MCF 10A (cell line): ENCODE measurements around the gene MYH6. TPM values are rescaled to one million over a fixed set of nuclear protein-coding genes. Genes with fewer than 3 reads are reported as not detected.

Experiments used
- BruUV-seq: library from RNA; stranded (reverse); fragments of 400-500 nt; replicated peaks from 2 replicates; lab custom pipeline; 2021; lab: Mats Ljungman, UMichigan
- CTCF ChIA-PET: fragments of 300-600 bp; sonication (Branson Sonifier 250); formaldehyde crosslinking; extraction: SDS; loops from one replicate; lab custom pipeline; 2021; ENCODE audit warnings: antibody characterized with exemption, inconsistent platforms; lab: Yijun Ruan, JAX
- POLR2A ChIA-PET: fragments of 300-600, 350-650 bp; sonication (Branson Sonifier 250); formaldehyde crosslinking; extraction: SDS; loops from one replicate; lab custom pipeline; 2020; ENCODE audit warnings: antibody characterized with exemption, inconsistent platforms; lab: Yijun Ruan, JAX
- DNase-seq: peaks from one replicate; pipeline ENCODE4 v3.0.0-alpha.2; 2018; ENCODE audit not compliant: unreplicated experiment
- H3K27ac Mint-ChIP-seq: one replicate; pipeline ENCODE4 v1.8.0; 2022; ENCODE audit warnings: mild to moderate bottlenecking, low read depth, mixed read lengths; ENCODE audit not compliant: unreplicated experiment
- H3K27me3 Mint-ChIP-seq: one replicate; pipeline ENCODE4 v1.8.0; 2022; ENCODE audit warnings: mixed read lengths; ENCODE audit not compliant: insufficient read depth, unreplicated experiment
- H3K36me3 Mint-ChIP-seq: one replicate; pipeline ENCODE4 v1.8.0; 2022; ENCODE audit warnings: mild to moderate bottlenecking, moderate library complexity, mixed read lengths; ENCODE audit not compliant: insufficient read depth, unreplicated experiment
- H3K4me1 Mint-ChIP-seq: one replicate; pipeline ENCODE4 v1.8.0; 2022; ENCODE audit warnings: mixed read lengths; ENCODE audit not compliant: insufficient read depth, unreplicated experiment
- H3K4me3 Mint-ChIP-seq: one replicate; pipeline ENCODE4 v1.8.0; 2022; ENCODE audit warnings: mild to moderate bottlenecking, moderate library complexity, mixed read lengths; ENCODE audit not compliant: unreplicated experiment
- H3K9me3 Mint-ChIP-seq: one replicate; pipeline ENCODE4 v1.8.0; 2022; ENCODE audit warnings: mixed read lengths; ENCODE audit not compliant: unreplicated experiment
- intact Hi-C: fragments of 100-400 bp; cut with micrococcal nuclease; formaldehyde crosslinking; loops from 2 replicates; pipeline ENCODE4 v1.14.1; 2022
- total RNA-seq: library from RNA; stranded (reverse); gene quantifications from 2 replicates; pipeline ENCODE4 v1.2.3, GENCODE V29; 2022
- TF ChIP-seq, protein P1 (sequence below): fragments of 200-600 bp; IDR thresholded peaks from one replicate; pipeline ENCODE4 v1.8.0; 2022; ENCODE audit warnings: antibody characterized with exemption, mild to moderate bottlenecking; ENCODE audit not compliant: unreplicated experiment

MYH6 gene
- total RNA-seq, 1 experiment from 2014 or later: not detected

DNA sequence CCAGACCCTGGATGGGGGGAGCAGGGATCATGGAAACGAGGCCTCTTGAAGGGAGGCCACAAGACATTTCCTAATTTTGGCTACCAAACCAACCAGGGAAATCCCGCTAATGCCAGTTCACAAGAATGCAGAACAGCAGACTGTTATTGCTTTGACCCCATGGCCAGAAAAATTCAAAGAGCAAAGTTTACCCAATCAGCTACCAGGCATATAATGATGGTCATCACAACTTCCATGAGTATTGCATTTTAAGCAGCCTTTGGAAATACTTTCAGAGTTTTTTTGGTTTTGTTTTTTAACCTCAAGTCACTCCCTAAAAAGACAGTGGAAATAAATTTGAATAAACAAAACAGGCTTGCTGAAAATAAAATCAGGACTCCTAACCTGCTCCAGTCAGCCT is 35.6 kb downstream of the MYH6 start, which contains the start of gene IL25:
IL25 (plus strand) TSS at position 301 of the 400 bp plus-strand sequence.
- peaks cover 33% of the 10 kb centered on the region for H3K27me3 Mint-ChIP-seq
- ChIA-PET POLR2A (interaction anchor here (0.6 kb wide), 1 partner anchor 145 kb away, joined by 3 read pairs; no protein-coding TSS in a partner anchor), CTCF (interaction anchor here (0.6 to 1.0 kb wide), 4 partner anchors 13 to 445 kb away, joined by 3 to 5 read pairs (median 4); no protein-coding TSS in a partner anchor)
- no peaks in the 10 kb centered on the region for H3K36me3 Mint-ChIP-seq
- DNase-seq: no peak
- H3K27ac Mint-ChIP-seq: no peak within 1 kb of the TSS
- TF ChIP-seq, protein P1, sequence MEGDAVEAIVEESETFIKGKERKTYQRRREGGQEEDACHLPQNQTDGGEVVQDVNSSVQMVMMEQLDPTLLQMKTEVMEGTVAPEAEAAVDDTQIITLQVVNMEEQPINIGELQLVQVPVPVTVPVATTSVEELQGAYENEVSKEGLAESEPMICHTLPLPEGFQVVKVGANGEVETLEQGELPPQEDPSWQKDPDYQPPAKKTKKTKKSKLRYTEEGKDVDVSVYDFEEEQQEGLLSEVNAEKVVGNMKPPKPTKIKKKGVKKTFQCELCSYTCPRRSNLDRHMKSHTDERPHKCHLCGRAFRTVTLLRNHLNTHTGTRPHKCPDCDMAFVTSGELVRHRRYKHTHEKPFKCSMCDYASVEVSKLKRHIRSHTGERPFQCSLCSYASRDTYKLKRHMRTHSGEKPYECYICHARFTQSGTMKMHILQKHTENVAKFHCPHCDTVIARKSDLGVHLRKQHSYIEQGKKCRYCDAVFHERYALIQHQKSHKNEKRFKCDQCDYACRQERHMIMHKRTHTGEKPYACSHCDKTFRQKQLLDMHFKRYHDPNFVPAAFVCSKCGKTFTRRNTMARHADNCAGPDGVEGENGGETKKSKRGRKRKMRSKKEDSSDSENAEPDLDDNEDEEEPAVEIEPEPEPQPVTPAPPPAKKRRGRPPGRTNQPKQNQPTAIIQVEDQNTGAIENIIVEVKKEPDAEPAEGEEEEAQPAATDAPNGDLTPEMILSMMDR: no peak
- no peak within 1 kb of the TSS for H3K4me3 Mint-ChIP-seq
- no peaks in the 10 kb centered on the region for H3K4me1 Mint-ChIP-seq
- BruUV-seq: no TSS peak
- intact Hi-C loops: no loop called here
- no peaks in the 10 kb centered on the region for H3K9me3 Mint-ChIP-seq

DNA sequence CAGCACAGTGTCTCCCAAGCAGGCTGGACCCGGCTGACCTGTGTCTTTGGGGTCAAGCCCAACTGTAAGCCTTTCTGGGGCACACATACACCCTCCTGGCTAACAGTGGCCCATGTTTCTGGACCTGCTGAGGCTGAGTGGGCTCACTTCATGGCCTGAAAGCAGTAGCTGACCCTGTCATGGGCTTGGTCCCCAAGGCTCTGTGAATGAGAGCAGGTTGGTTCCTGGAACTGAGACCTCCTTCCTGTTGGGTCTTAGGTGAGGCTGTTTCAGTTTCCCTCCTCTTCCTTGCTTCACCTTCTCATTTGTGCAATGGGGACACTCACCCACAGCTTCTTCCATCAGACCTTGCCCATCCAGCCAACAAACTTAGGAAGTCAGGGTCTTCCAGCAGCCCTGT is 36.2 kb downstream of the MYH6 start:
- no peaks in the 10 kb centered on the region for H3K36me3 Mint-ChIP-seq
- no TSS peak for BruUV-seq
- no peak for DNase-seq
- peaks cover 33% of the 10 kb centered on the region for H3K27me3 Mint-ChIP-seq
- ChIA-PET CTCF (interaction anchor here (0.8 to 1.0 kb wide), 2 partner anchors 13 to 445 kb away, joined by 3 read pairs; no protein-coding TSS in a partner anchor), POLR2A (no interaction called here)
- H3K27ac Mint-ChIP-seq: no peak overlapping the region
- no peaks in the 10 kb centered on the region for H3K4me1 Mint-ChIP-seq
- no peaks in the 10 kb centered on the region for H3K9me3 Mint-ChIP-seq
- no peak overlapping the region for H3K4me3 Mint-ChIP-seq
- TF ChIP-seq, protein P1: no peak
- intact Hi-C loops: no loop called here

DNA sequence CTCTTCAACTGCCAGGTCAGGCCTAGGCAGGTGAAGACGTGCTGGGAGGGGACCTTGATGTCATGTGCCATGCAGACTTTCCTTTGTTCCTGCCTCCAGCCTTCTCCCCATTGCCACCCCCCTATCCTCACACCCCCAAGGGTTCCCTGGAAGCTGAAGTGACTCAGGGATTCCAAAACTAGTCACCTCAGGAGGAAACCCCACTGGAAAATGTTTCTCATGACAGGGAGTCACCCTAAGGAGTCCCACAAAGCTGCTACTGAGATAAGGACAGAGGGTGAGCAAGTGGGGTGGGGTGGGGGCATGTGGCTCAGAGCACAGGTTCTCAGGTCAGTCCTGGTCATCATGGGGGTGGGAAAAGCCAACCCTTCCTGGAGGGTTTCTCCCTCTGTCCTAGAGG is 37.9 kb downstream of the MYH6 start:
- ChIA-PET POLR2A (no interaction called here), CTCF (interaction anchor here (3.7 kb wide), 1 partner anchor 10 kb away, joined by 27 read pairs; no protein-coding TSS in a partner anchor)
- no TSS peak for BruUV-seq
- no peak for DNase-seq
- no peak overlapping the region for H3K4me3 Mint-ChIP-seq
- H3K27ac Mint-ChIP-seq: no peak overlapping the region
- no peaks in the 10 kb centered on the region for H3K36me3 Mint-ChIP-seq
- H3K4me1 Mint-ChIP-seq: no peaks in the 10 kb centered on the region
- TF ChIP-seq, protein P1: no peak
- H3K27me3 Mint-ChIP-seq: peaks cover 40% of the 10 kb centered on the region
- H3K9me3 Mint-ChIP-seq: no peaks in the 10 kb centered on the region
- intact Hi-C loops: no loop called here

DNA sequence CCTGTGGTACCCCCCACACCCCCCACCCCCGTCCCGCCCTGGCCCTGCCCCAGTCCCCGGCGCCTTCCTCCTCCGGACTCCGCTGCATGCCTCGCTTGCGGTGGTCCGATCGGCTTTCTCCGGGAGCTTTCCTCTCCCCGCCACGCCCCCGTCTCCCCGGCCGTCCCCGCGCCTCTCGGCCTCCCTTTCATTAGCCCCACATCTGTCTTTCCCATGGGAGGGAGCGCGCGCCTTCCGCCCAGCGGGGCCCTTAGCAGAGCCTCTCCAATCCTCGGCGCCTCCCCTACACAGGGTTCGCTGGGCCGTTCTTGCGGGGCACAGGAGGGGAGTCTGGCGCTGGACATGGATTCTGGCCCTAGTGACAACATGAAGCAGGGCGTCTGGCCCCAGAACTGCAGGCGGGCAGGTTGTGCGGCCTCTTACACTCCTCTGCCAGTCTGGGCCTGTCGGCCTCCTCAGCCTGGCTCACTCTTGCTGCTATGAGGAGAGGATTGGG is 41.6 kb downstream of the MYH6 start:
- POLR2A ChIA-PET: no interaction called here

More for the DNA sequence above, 41.6 kb downstream of the MYH6 start:
- Mint-ChIP-seq H3K27me3 (peaks cover 43% of the 10 kb centered on the region), H3K9me3 (no peaks in the 10 kb centered on the region), H3K4me1 (no peaks in the 10 kb centered on the region), H3K36me3 (no peaks in the 10 kb centered on the region), H3K27ac (no peak overlapping the region), H3K4me3 (no peak overlapping the region)
- intact Hi-C loops: no loop called here
- no TSS peak for BruUV-seq
- TF ChIP-seq, protein P1: no peak
- no peak for DNase-seq
- CTCF ChIA-PET: interaction anchor here (0.9 kb wide), 1 partner anchor 13 kb away, joined by 4 read pairs; no protein-coding TSS in a partner anchor
